ENCODE results near the gene CCDC112.
A peak's percentile ranks its signal among the peaks of the same experiment; 100 is the strongest.
"Not testable (repeated sequence)": the region's sequence is repeated elsewhere in the genome, so short reads cannot be mapped to it uniquely, and the experiment has no call there.

The CCDC112 gene

GRCh38 chr5:115260248-115260647 is 36.2 kb downstream of the CCDC112 start:
- DNase-seq (ENCODE audit: extremely low read depth, insufficient read length) = no peak
- no peak overlapping the region for H3K4me3 ChIP-seq (replicated peaks; ENCODE audit: low read depth, low read length)
- no peak for TF ChIP-seq CTCF (IDR thresholded peaks at IDR 0.05; ENCODE audit: insufficient read depth, low read length, poor library complexity, severe bottlenecking)
- H3K36me3 ChIP-seq (ENCODE audit: control insufficient read depth, insufficient read depth, low read length) = no peaks in the 10 kb centered on the region
- H3K27me3 ChIP-seq (replicated peaks; ENCODE audit: control insufficient read depth, insufficient read depth, low read length) = no peaks in the 10 kb centered on the region

- Histone ChIP-seq H3K36me3 (ENCODE audit: control insufficient read depth, insufficient read depth, low read length) (no peaks in the 10 kb centered on the region), H3K4me3 (replicated peaks; ENCODE audit: low read depth, low read length) (no peak overlapping the region), H3K27me3 (replicated peaks; ENCODE audit: control insufficient read depth, insufficient read depth, low read length) (no peaks in the 10 kb centered on the region)
- no peak for DNase-seq (ENCODE audit: extremely low read depth, insufficient read length)
- TF ChIP-seq CTCF (IDR thresholded peaks at IDR 0.05; ENCODE audit: insufficient read depth, low read length, poor library complexity, severe bottlenecking) = no peak
Measured at GRCh38 chr5:115257981-115258380, 38.5 kb downstream of the CCDC112 start.

GRCh38 chr5:115249379-115249778 is 47.1 kb downstream of the CCDC112 start:
- not testable (repeated sequence) for H3K36me3 ChIP-seq (ENCODE audit: control insufficient read depth, insufficient read depth, low read length); DNase-seq (ENCODE audit: extremely low read depth, insufficient read length); H3K4me3 ChIP-seq (replicated peaks; ENCODE audit: low read depth, low read length); H3K27me3 ChIP-seq (replicated peaks; ENCODE audit: control insufficient read depth, insufficient read depth, low read length)

GRCh38 chr5:115246361-115246991 is 50.0 kb downstream of the CCDC112 start:
- peak; percentile 55 for TF ChIP-seq CTCF (IDR thresholded peaks at IDR 0.05; ENCODE audit: insufficient read depth, low read length, poor library complexity, severe bottlenecking)
- Histone ChIP-seq H3K36me3 (ENCODE audit: control insufficient read depth, insufficient read depth, low read length) (no peaks in the 10 kb centered on the region; the same call in none of the 2 replicates), H3K4me3 (replicated peaks; ENCODE audit: low read depth, low read length) (no peak overlapping the region), H3K27me3 (replicated peaks; ENCODE audit: control insufficient read depth, insufficient read depth, low read length) (no peaks in the 10 kb centered on the region)
- DNase-seq (ENCODE audit: extremely low read depth, insufficient read length) = no peak

- no peak overlapping the region for H3K4me3 ChIP-seq (replicated peaks; ENCODE audit: low read depth, low read length)
- peak; percentile 13 for DNase-seq (ENCODE audit: extremely low read depth, insufficient read length)
- no peaks in the 10 kb centered on the region; the same call in none of the 2 replicates for H3K36me3 ChIP-seq (ENCODE audit: control insufficient read depth, insufficient read depth, low read length)
- TF ChIP-seq CTCF (IDR thresholded peaks at IDR 0.05; ENCODE audit: insufficient read depth, low read length, poor library complexity, severe bottlenecking) = no peak
- no peaks in the 10 kb centered on the region for H3K27me3 ChIP-seq (replicated peaks; ENCODE audit: control insufficient read depth, insufficient read depth, low read length)
Measured at GRCh38 chr5:115243412-115243811, 53.0 kb downstream of the CCDC112 start.

GRCh38 chr5:115241881-115242642 is 54.4 kb downstream of the CCDC112 start:
- no peak for TF ChIP-seq CTCF (IDR thresholded peaks at IDR 0.05; ENCODE audit: insufficient read depth, low read length, poor library complexity, severe bottlenecking)
- H3K4me3 ChIP-seq (replicated peaks; ENCODE audit: low read depth, low read length) = no peak overlapping the region
- no peaks in the 10 kb centered on the region for H3K27me3 ChIP-seq (replicated peaks; ENCODE audit: control insufficient read depth, insufficient read depth, low read length)
- DNase-seq (ENCODE audit: extremely low read depth, insufficient read length) = no peak
- H3K36me3 ChIP-seq (ENCODE audit: control insufficient read depth, insufficient read depth, low read length) = no peaks in the 10 kb centered on the region; the same call in none of the 2 replicates
